SIG-M5 treated with dmso at 0.1 percent for 504 hours (cell line): ENCODE results near the gene CASP10.
A peak's percentile ranks its signal among the peaks of the same experiment; 100 is the strongest.

Source experiments
- DNase-seq: peaks from one replicate; lab custom pipeline; 2025; ENCODE audit not compliant: unreplicated experiment; lab: John Stamatoyannopoulos, UW

The CASP10 gene

GRCh38 chr2:201232467-201232815, 49.5 kb downstream of the CASP10 start:
- no peak for DNase-seq

GRCh38 chr2:201233192-201233811, 50.4 kb downstream of the CASP10 start:
- peak; percentile 97 for DNase-seq

GRCh38 chr2:201233812-201234662, 51.1 kb downstream of the CASP10 start:
- DNase-seq: peak; percentile 38

GRCh38 chr2:201234663-201235135, 51.8 kb downstream of the CASP10 start:
- no peak for DNase-seq

- peak; percentile 71 for DNase-seq
These were observed 53.2 kb downstream of the CASP10 start for GRCh38 chr2:201235860-201236811.

GRCh38 chr2:201237486-201238123, 54.7 kb downstream of the CASP10 start:
- DNase-seq: peak; percentile 25

GRCh38 chr2:201239167-201239935, 56.4 kb downstream of the CASP10 start:
- peak; percentile 37 for DNase-seq

- peak; percentile 15 for DNase-seq
These were observed 59.8 kb downstream of the CASP10 start for GRCh38 chr2:201242571-201243277.

- no peak for DNase-seq
These were observed 61.9 kb downstream of the CASP10 start for GRCh38 chr2:201244829-201245228.

- DNase-seq: no peak
These were observed 63.3 kb downstream of the CASP10 start for GRCh38 chr2:201246280-201246679.

- DNase-seq: no peak
These were observed 65.4 kb downstream of the CASP10 start for GRCh38 chr2:201248288-201248844.

GRCh38 chr2:201249889-201250288, 66.9 kb downstream of the CASP10 start:
- DNase-seq: no peak

GRCh38 chr2:201250741-201251140, 67.8 kb downstream of the CASP10 start:
- DNase-seq: no peak

- DNase-seq: no peak
These were observed 71.3 kb downstream of the CASP10 start for GRCh38 chr2:201254081-201254730.

- no peak for DNase-seq
These were observed 72.6 kb downstream of the CASP10 start for GRCh38 chr2:201255408-201256033.

GRCh38 chr2:201256082-201256481, 73.1 kb downstream of the CASP10 start:
- no peak for DNase-seq

GRCh38 chr2:201257381-201257955, 74.5 kb downstream of the CASP10 start:
- DNase-seq: peak; percentile 96
